ENCODE results near the gene HYCC2.

DNA sequence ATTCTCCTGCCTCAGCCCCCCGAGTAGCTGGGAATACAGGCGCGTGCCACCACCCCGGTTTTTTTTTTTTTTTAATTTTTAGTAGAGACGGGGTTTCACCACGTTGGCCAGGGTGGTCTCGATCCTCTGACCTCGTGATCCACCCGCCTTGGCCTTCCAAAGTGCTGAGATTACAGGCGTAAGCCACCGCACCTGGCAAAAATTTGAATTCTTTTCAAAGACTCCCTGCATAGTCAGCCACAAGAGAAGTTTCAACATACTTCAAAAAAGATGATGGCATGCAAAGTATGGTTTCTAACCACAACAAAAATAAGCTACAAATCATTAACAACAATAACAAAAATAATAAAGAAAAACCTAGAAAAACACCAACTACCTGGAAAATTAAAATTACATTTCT lies 22.0 kb downstream of the HYCC2 start:
- no peak for TF ChIP-seq TOX (CRISPR knock-in tag; IDR thresholded peaks at IDR 0.05; ENCODE audit: borderline replicate concordance)
- no peak for TF ChIP-seq ZFP30 (CRISPR knock-in tag; IDR thresholded peaks at IDR 0.05)
- TF ChIP-seq GLIS3 (CRISPR knock-in tag; IDR thresholded peaks at IDR 0.05): no peak
- no peak for TF ChIP-seq SNAI2 (CRISPR knock-in tag; IDR thresholded peaks at IDR 0.05)
- TF ChIP-seq, protein P1, sequence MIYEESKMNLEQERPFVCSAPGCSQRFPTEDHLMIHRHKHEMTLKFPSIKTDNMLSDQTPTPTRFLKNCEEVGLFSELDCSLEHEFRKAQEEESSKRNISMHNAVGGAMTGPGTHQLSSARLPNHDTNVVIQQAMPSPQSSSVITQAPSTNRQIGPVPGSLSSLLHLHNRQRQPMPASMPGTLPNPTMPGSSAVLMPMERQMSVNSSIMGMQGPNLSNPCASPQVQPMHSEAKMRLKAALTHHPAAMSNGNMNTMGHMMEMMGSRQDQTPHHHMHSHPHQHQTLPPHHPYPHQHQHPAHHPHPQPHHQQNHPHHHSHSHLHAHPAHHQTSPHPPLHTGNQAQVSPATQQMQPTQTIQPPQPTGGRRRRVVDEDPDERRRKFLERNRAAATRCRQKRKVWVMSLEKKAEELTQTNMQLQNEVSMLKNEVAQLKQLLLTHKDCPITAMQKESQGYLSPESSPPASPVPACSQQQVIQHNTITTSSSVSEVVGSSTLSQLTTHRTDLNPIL (CRISPR knock-in tag; IDR thresholded peaks at IDR 0.05; ENCODE audit: low read depth): no peak
- TF ChIP-seq, protein P2, sequence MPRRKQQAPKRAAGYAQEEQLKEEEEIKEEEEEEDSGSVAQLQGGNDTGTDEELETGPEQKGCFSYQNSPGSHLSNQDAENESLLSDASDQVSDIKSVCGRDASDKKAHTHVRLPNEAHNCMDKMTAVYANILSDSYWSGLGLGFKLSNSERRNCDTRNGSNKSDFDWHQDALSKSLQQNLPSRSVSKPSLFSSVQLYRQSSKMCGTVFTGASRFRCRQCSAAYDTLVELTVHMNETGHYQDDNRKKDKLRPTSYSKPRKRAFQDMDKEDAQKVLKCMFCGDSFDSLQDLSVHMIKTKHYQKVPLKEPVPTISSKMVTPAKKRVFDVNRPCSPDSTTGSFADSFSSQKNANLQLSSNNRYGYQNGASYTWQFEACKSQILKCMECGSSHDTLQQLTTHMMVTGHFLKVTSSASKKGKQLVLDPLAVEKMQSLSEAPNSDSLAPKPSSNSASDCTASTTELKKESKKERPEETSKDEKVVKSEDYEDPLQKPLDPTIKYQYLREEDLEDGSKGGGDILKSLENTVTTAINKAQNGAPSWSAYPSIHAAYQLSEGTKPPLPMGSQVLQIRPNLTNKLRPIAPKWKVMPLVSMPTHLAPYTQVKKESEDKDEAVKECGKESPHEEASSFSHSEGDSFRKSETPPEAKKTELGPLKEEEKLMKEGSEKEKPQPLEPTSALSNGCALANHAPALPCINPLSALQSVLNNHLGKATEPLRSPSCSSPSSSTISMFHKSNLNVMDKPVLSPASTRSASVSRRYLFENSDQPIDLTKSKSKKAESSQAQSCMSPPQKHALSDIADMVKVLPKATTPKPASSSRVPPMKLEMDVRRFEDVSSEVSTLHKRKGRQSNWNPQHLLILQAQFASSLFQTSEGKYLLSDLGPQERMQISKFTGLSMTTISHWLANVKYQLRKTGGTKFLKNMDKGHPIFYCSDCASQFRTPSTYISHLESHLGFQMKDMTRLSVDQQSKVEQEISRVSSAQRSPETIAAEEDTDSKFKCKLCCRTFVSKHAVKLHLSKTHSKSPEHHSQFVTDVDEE (CRISPR knock-in tag; IDR thresholded peaks at IDR 0.05): no peak
- TF ChIP-seq ESRRG (CRISPR knock-in tag; IDR thresholded peaks at IDR 0.05): no peak
- TF ChIP-seq ZNF8 (CRISPR knock-in tag; IDR thresholded peaks at IDR 0.05): no peak
- TF ChIP-seq ISL1 (CRISPR knock-in tag; IDR thresholded peaks at IDR 0.05): no peak
- no peak for TF ChIP-seq ZC3H10 (CRISPR knock-in tag; IDR thresholded peaks at IDR 0.05)
- no peak for TF ChIP-seq TCF4 (CRISPR knock-in tag; IDR thresholded peaks at IDR 0.05; ENCODE audit: borderline replicate concordance)
- TF ChIP-seq CSDC2 (CRISPR knock-in tag; IDR thresholded peaks at IDR 0.05): no peak
